ENCODE measurements around the gene SLC8A2. TPM values are rescaled to one million over a fixed set of nuclear protein-coding genes. Genes with fewer than 3 reads are reported as not detected.
"Not testable (repeated sequence)": the region's sequence is repeated elsewhere in the genome, so short reads cannot be mapped to it uniquely, and the experiment has no call there.

The SLC8A2 gene
- total RNA-seq, 5 donors from 2014 or later (not counting 1 experiment from before 2014, with no cell fraction given), result not detected

GRCh38 chr19:47416643-47416985 is 55.1 kb downstream of the SLC8A2 start:
- H3K36me3 ChIP-seq (ENCODE audit: control insufficient read depth in 2 of 2, extremely low read depth in 1 of 2, insufficient read depth in 1 of 2, low read length in 1 of 2), result no peaks in the 10 kb centered on the region
- 44% methylated on average over 7 of the region's 12 CpGs for WGBS (ENCODE audit: insufficient coverage)
- H3K4me3 Mint-ChIP-seq, result no peak overlapping the region
- ATAC-seq (replicated peaks in 1 of 4) (no peak), DNase-seq (no peak)
- H3K9me3 ChIP-seq, result no peaks in the 10 kb centered on the region
- H3K9me3 Mint-ChIP-seq, result no peaks in the 10 kb centered on the region
- H3K27me3 ChIP-seq (replicated peaks in 1 of 2; ENCODE audit: control insufficient read depth in 2 of 2, extremely low read depth in 1 of 2, insufficient read depth in 2 of 2, low read length in 1 of 2), result peaks cover 3 to 77% of the 10 kb centered on the region in 2 experiments
- peaks cover 28 to 38% (median 34%) of the 10 kb centered on the region in 3 donors for H3K4me1 Mint-ChIP-seq
- no peaks in the 10 kb centered on the region for H3K36me3 Mint-ChIP-seq
- H3K4me3 ChIP-seq (ENCODE audit: control insufficient read depth in 1 of 2, extremely low read depth in 1 of 2, low read length in 1 of 2), result no peak overlapping the region
- H3K27me3 Mint-ChIP-seq, result peaks cover 59 to 66% of the 10 kb centered on the region in 2 donors
- H3K27ac Mint-ChIP-seq, result no peak overlapping the region
- H3K4me1 ChIP-seq (ENCODE audit: control insufficient read depth in 1 of 2, extremely low read depth in 1 of 2, insufficient read depth in 2 of 2, low read length in 2 of 2), result peaks cover 3 to 35% of the 10 kb centered on the region in 2 experiments
- ChIA-PET POLR2A (no interaction called here), CTCF (interaction anchor here in 1 of 2 donors (0.6 kb wide), 1 partner anchor 1086 kb away, joined by 3 read pairs; no protein-coding TSS in a partner anchor)
- no peak overlapping the region for H3K27ac ChIP-seq (ENCODE audit: low read length)

DNA sequence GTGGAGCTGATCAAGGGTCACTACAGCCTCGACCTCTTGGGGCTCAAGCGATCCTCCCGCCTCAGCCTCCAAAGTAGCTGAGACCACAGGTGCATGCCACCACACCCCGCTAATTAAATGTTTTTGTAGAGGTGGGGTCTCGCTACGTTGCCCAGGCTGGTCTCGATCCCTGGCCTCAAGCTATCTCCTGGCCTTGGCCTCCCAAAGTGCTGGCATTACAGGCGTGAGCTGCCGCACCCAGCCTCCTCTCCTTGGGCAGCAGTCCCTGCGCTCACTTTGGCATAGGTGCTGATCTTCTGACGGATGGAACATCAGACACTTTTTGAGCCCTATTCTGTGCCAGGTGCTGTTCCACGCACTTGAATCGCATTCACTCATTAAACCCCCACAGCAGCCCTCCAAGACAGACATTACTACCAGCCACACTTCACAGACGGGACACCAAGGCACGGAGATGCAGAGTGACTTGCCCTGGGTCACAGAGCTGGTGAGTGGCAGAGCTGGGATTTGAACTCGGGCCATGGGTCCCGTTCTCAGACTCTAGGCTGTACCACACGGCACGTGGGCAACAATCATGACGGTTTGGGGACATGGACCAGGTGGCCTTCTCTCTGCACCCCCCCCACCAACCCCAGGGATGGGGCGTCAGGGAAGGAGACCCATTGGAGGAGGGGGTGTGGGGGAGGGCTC is 55.6 kb downstream of the SLC8A2 start:
- Histone ChIP-seq H3K4me1 (ENCODE audit: control insufficient read depth in 1 of 2, extremely low read depth in 1 of 2, insufficient read depth in 2 of 2, low read length in 2 of 2) (peaks cover 3 to 31% of the 10 kb centered on the region in 2 experiments), H3K27ac (ENCODE audit: low read length) (no peak overlapping the region), H3K36me3 (ENCODE audit: control insufficient read depth in 2 of 2, extremely low read depth in 1 of 2, insufficient read depth in 1 of 2, low read length in 1 of 2) (no peaks in the 10 kb centered on the region), H3K4me3 (ENCODE audit: control insufficient read depth in 1 of 2, extremely low read depth in 1 of 2, low read length in 1 of 2) (no peak overlapping the region), H3K27me3 (replicated peaks in 1 of 2; ENCODE audit: control insufficient read depth in 2 of 2, extremely low read depth in 1 of 2, insufficient read depth in 2 of 2, low read length in 1 of 2) (peaks cover 3 to 72% of the 10 kb centered on the region in 2 experiments), H3K9me3 (no peaks in the 10 kb centered on the region)
- H3K9me3 Mint-ChIP-seq, result no peaks in the 10 kb centered on the region
- no peak overlapping the region for H3K4me3 Mint-ChIP-seq
- H3K36me3 Mint-ChIP-seq, result no peaks in the 10 kb centered on the region
- ChIA-PET CTCF (no interaction called here), POLR2A (no interaction called here)
- peaks cover 54 to 60% of the 10 kb centered on the region in 2 donors for H3K27me3 Mint-ChIP-seq
- peaks cover 23 to 33% (median 29%) of the 10 kb centered on the region in 3 donors for H3K4me1 Mint-ChIP-seq
- no peak for DNase-seq
- WGBS (ENCODE audit: insufficient coverage), result 97% methylated on average over 11 of the region's 21 CpGs
- no peak for ATAC-seq (replicated peaks in 1 of 4)
- no peak overlapping the region for H3K27ac Mint-ChIP-seq

DNA sequence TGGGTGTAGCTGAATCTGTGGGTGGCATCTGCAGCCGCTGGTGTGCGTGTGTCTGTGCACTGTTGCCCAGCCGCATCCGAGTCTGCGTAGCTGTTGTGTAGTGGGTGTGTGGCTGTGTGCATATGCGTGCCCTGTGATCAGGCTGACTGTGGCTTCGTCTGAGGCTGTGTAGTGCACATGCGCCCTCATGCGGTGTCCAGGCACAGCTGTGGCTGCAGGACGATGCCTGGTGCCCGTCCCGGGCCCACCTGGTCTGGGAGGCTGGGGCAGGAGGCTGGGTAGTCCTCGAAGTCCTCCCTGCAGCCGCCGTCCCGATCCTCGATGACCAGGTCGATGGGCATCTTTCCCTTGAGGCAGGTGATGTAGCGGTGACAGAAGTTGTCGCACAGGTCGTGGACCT is 57.2 kb downstream of the SLC8A2 start:
- H3K4me1 Mint-ChIP-seq, result peaks cover 12 to 19% (median 19%) of the 10 kb centered on the region in 3 donors
- peaks cover 44 to 45% of the 10 kb centered on the region in 2 donors for H3K27me3 Mint-ChIP-seq
- DNase-seq, result no peak
- Histone ChIP-seq H3K36me3 (ENCODE audit: control insufficient read depth in 2 of 2, extremely low read depth in 1 of 2, insufficient read depth in 1 of 2, low read length in 1 of 2) (no peaks in the 10 kb centered on the region), H3K27ac (ENCODE audit: low read length) (no peak overlapping the region), H3K4me3 (ENCODE audit: control insufficient read depth in 1 of 2, extremely low read depth in 1 of 2, low read length in 1 of 2) (no peak overlapping the region), H3K9me3 (no peaks in the 10 kb centered on the region), H3K27me3 (replicated peaks in 1 of 2; ENCODE audit: control insufficient read depth in 2 of 2, extremely low read depth in 1 of 2, insufficient read depth in 2 of 2, low read length in 1 of 2) (peaks cover 3 to 58% of the 10 kb centered on the region in 2 experiments), H3K4me1 (ENCODE audit: control insufficient read depth in 1 of 2, extremely low read depth in 1 of 2, insufficient read depth in 2 of 2, low read length in 2 of 2) (peaks cover 0 to 19% of the 10 kb centered on the region in 2 experiments)
- CTCF ChIA-PET, result interaction anchor here in 1 of 2 donors (0.6 kb wide), 1 partner anchor 14 kb away, joined by 3 read pairs; no protein-coding TSS in a partner anchor
- POLR2A ChIA-PET, result no interaction called here
- WGBS (ENCODE audit: insufficient coverage), result 64% methylated on average over 16 of the region's 21 CpGs
- H3K27ac Mint-ChIP-seq, result no peak overlapping the region
- H3K4me3 Mint-ChIP-seq, result no peak overlapping the region
- no peaks in the 10 kb centered on the region for H3K9me3 Mint-ChIP-seq
- H3K36me3 Mint-ChIP-seq, result no peaks in the 10 kb centered on the region
- no peak for ATAC-seq (replicated peaks in 1 of 4)

GRCh38 chr19:47413941-47414340 is 57.8 kb downstream of the SLC8A2 start:
- peaks cover 12 to 19% (median 19%) of the 10 kb centered on the region in 3 donors for H3K4me1 Mint-ChIP-seq
- no peak overlapping the region for H3K4me3 Mint-ChIP-seq
- 93% methylated on average over 13 of the region's 16 CpGs for WGBS (ENCODE audit: insufficient coverage)
- H3K27me3 ChIP-seq (replicated peaks in 1 of 2; ENCODE audit: control insufficient read depth in 2 of 2, extremely low read depth in 1 of 2, insufficient read depth in 2 of 2, low read length in 1 of 2), result peaks cover 3 to 61% of the 10 kb centered on the region in 2 experiments
- ChIA-PET POLR2A (no interaction called here), CTCF (interaction anchor here in 1 of 2 donors (0.7 kb wide), 1 partner anchor 25 kb away, joined by 4 read pairs; no protein-coding TSS in a partner anchor)
- H3K36me3 ChIP-seq (ENCODE audit: control insufficient read depth in 2 of 2, extremely low read depth in 1 of 2, insufficient read depth in 1 of 2, low read length in 1 of 2), result no peaks in the 10 kb centered on the region
- H3K27ac Mint-ChIP-seq, result no peak overlapping the region
- H3K27ac ChIP-seq (ENCODE audit: low read length), result no peak overlapping the region
- H3K4me1 ChIP-seq (ENCODE audit: control insufficient read depth in 1 of 2, extremely low read depth in 1 of 2, insufficient read depth in 2 of 2, low read length in 2 of 2), result peaks cover 0 to 17% of the 10 kb centered on the region in 2 experiments
- ATAC-seq (replicated peaks in 1 of 4), result no peak
- no peaks in the 10 kb centered on the region for H3K9me3 ChIP-seq
- peaks cover 49 to 50% of the 10 kb centered on the region in 2 donors for H3K27me3 Mint-ChIP-seq
- H3K4me3 ChIP-seq (ENCODE audit: control insufficient read depth in 1 of 2, extremely low read depth in 1 of 2, low read length in 1 of 2), result no peak overlapping the region
- no peaks in the 10 kb centered on the region for H3K9me3 Mint-ChIP-seq
- H3K36me3 Mint-ChIP-seq, result no peaks in the 10 kb centered on the region
- DNase-seq, result no peak

GRCh38 chr19:47411696-47412095 is 60.0 kb downstream of the SLC8A2 start:
- H3K27ac Mint-ChIP-seq; H3K36me3 ChIP-seq (ENCODE audit: control insufficient read depth in 2 of 2, extremely low read depth in 1 of 2, insufficient read depth in 1 of 2, low read length in 1 of 2); H3K36me3 Mint-ChIP-seq; POLR2A ChIA-PET; H3K9me3 ChIP-seq; H3K4me3 ChIP-seq (ENCODE audit: control insufficient read depth in 1 of 2, extremely low read depth in 1 of 2, low read length in 1 of 2); H3K4me1 Mint-ChIP-seq; H3K27ac ChIP-seq (ENCODE audit: low read length); CTCF ChIA-PET; H3K9me3 Mint-ChIP-seq; H3K4me1 ChIP-seq (ENCODE audit: control insufficient read depth in 1 of 2, extremely low read depth in 1 of 2, insufficient read depth in 2 of 2, low read length in 2 of 2); H3K4me3 Mint-ChIP-seq; ATAC-seq (replicated peaks in 1 of 4); DNase-seq: not testable (repeated sequence)
- peaks cover 4 to 61% of the 10 kb centered on the region in 2 experiments for H3K27me3 ChIP-seq (replicated peaks in 1 of 2; ENCODE audit: control insufficient read depth in 2 of 2, extremely low read depth in 1 of 2, insufficient read depth in 2 of 2, low read length in 1 of 2)
- H3K27me3 Mint-ChIP-seq, result peaks cover 40 to 48% of the 10 kb centered on the region in 2 donors
- 70% methylated on average over 6 of the region's 9 CpGs for WGBS (ENCODE audit: insufficient coverage)

GRCh38 chr19:47411101-47411500 is 60.6 kb downstream of the SLC8A2 start:
- Histone ChIP-seq H3K27ac (ENCODE audit: low read length) (no peak overlapping the region), H3K4me1 (ENCODE audit: control insufficient read depth in 1 of 2, extremely low read depth in 1 of 2, insufficient read depth in 2 of 2, low read length in 2 of 2) (peaks cover 0 to 4% of the 10 kb centered on the region in 2 experiments), H3K9me3 (no peaks in the 10 kb centered on the region), H3K27me3 (replicated peaks in 1 of 2; ENCODE audit: control insufficient read depth in 2 of 2, extremely low read depth in 1 of 2, insufficient read depth in 2 of 2, low read length in 1 of 2) (peaks cover 7 to 60% of the 10 kb centered on the region in 2 experiments), H3K36me3 (ENCODE audit: control insufficient read depth in 2 of 2, extremely low read depth in 1 of 2, insufficient read depth in 1 of 2, low read length in 1 of 2) (no peaks in the 10 kb centered on the region), H3K4me3 (ENCODE audit: control insufficient read depth in 1 of 2, extremely low read depth in 1 of 2, low read length in 1 of 2) (no peak overlapping the region)
- Mint-ChIP-seq H3K27me3 (peaks cover 40 to 48% of the 10 kb centered on the region in 2 donors), H3K9me3 (no peaks in the 10 kb centered on the region), H3K4me1 (peaks cover 0 to 8% (median 2%) of the 10 kb centered on the region in 3 donors), H3K4me3 (no peak overlapping the region), H3K36me3 (no peaks in the 10 kb centered on the region), H3K27ac (no peak overlapping the region)
- CTCF ChIA-PET, result no interaction called here
- ATAC-seq (replicated peaks in 1 of 4) (no peak), DNase-seq (no peak)
- 80% methylated on average over 3 of the region's 8 CpGs for WGBS (ENCODE audit: insufficient coverage)
- POLR2A ChIA-PET, result interaction anchor here in 1 of 2 donors (0.7 kb wide), 1 partner anchor 1129 kb away, joined by 3 read pairs; no protein-coding TSS in a partner anchor
